ENCODE measurements around the gene ACAP3. TPM values are rescaled to one million over a fixed set of nuclear protein-coding genes. Genes with fewer than 3 reads are reported as not detected.
"Not testable (repeated sequence)": the region's sequence is repeated elsewhere in the genome, so short reads cannot be mapped to it uniquely, and the experiment has no call there.

Gene ACAP3
- total RNA-seq, 1 donor from 2014 or later = 55.2 TPM

GRCh38 chr1:1317420-1317819 is 9.7 kb upstream of the ACAP3 start:
- intact Hi-C loops (cut with DNase I) = no loop called here
- peaks cover 49% of the 10 kb centered on the region for H3K36me3 ChIP-seq
- H3K27ac ChIP-seq = peak overlapping the region; percentile 72
- H3K4me1 ChIP-seq = peaks cover 15% of the 10 kb centered on the region
- no peak for TF ChIP-seq CTCF (IDR thresholded peaks at IDR 0.05)
- H3K4me3 ChIP-seq = no peak overlapping the region
- H3K27me3 ChIP-seq = no peaks in the 10 kb centered on the region
- H3K9me3 ChIP-seq = no peaks in the 10 kb centered on the region
- DNase-seq (no peak), ATAC-seq (no peak)

- peaks cover 12% of the 10 kb centered on the region for H3K4me1 ChIP-seq
- H3K27me3 ChIP-seq; H3K4me3 ChIP-seq; DNase-seq; intact Hi-C loops (cut with DNase I); ATAC-seq; H3K9me3 ChIP-seq; H3K27ac ChIP-seq: not testable (repeated sequence)
- peaks cover 60% of the 10 kb centered on the region for H3K36me3 ChIP-seq
Observed at GRCh38 chr1:1316199-1316598, 8.5 kb upstream of the ACAP3 start.

- H3K36me3 ChIP-seq = peaks cover 64% of the 10 kb centered on the region
- peaks cover 7% of the 10 kb centered on the region for H3K4me1 ChIP-seq
- H3K9me3 ChIP-seq = no peaks in the 10 kb centered on the region
- H3K27ac ChIP-seq = no peak overlapping the region
- H3K27me3 ChIP-seq = no peaks in the 10 kb centered on the region
- ATAC-seq (no peak), DNase-seq (no peak)
- no peak for TF ChIP-seq CTCF (IDR thresholded peaks at IDR 0.05)
- intact Hi-C loops (cut with DNase I) = no loop called here
- H3K4me3 ChIP-seq = no peak overlapping the region
Observed at GRCh38 chr1:1315435-1315954, 7.8 kb upstream of the ACAP3 start.

- Histone ChIP-seq H3K9me3 (no peaks in the 10 kb centered on the region), H3K4me1 (peaks cover 9% of the 10 kb centered on the region), H3K27me3 (no peaks in the 10 kb centered on the region), H3K4me3 (no peak overlapping the region), H3K27ac (no peak overlapping the region), H3K36me3 (peaks cover 64% of the 10 kb centered on the region)
- intact Hi-C loops (cut with DNase I) = no loop called here
- no peak for TF ChIP-seq CTCF (IDR thresholded peaks at IDR 0.05)
- ATAC-seq (no peak), DNase-seq (no peak)
Observed at GRCh38 chr1:1314678-1315335, 7.1 kb upstream of the ACAP3 start.

GRCh38 chr1:1314237-1314586 is 6.5 kb upstream of the ACAP3 start:
- Histone ChIP-seq H3K4me3 (no peak overlapping the region), H3K27me3 (no peaks in the 10 kb centered on the region), H3K4me1 (peaks cover 15% of the 10 kb centered on the region), H3K36me3 (peaks cover 61% of the 10 kb centered on the region), H3K27ac (no peak overlapping the region), H3K9me3 (no peaks in the 10 kb centered on the region)
- intact Hi-C loops (cut with DNase I) = no loop called here
- no peak for TF ChIP-seq CTCF (IDR thresholded peaks at IDR 0.05)
- ATAC-seq = no peak
- no peak for DNase-seq

- TF ChIP-seq CTCF (IDR thresholded peaks at IDR 0.05) = no peak
- ATAC-seq (no peak), DNase-seq (no peak)
- Histone ChIP-seq H3K9me3 (no peaks in the 10 kb centered on the region), H3K4me3 (no peak overlapping the region), H3K27ac (no peak overlapping the region), H3K4me1 (peaks cover 19% of the 10 kb centered on the region), H3K36me3 (peaks cover 56% of the 10 kb centered on the region), H3K27me3 (no peaks in the 10 kb centered on the region)
- intact Hi-C loops (cut with DNase I) = no loop called here
Observed at GRCh38 chr1:1313500-1314236, 5.9 kb upstream of the ACAP3 start.
